HPDE6-E6E7 (cell line): Measurements from ENCODE around the gene PRRG2.
A peak's percentile ranks its signal among the peaks of the same experiment; 100 is the strongest.

Experiments
- DNase-seq: peaks from one replicate; pipeline ENCODE4 v3.0.0; 2011; ENCODE audit warnings: missing footprints; ENCODE audit errors: extremely low spot score

Gene PRRG2

GRCh38 chr19:49581007-49581508, at the start of gene PRRG2:
Gene PRRG2 (plus strand): TSS chr19:49581316. CDS start chr19:49583220, 1,904 bp downstream.
- DNase-seq = no peak

GRCh38 chr19:49533551-49534488, 47.3 kb upstream of the PRRG2 start:
- peak; percentile 69 for DNase-seq

GRCh38 chr19:49534632-49535385, 46.3 kb upstream of the PRRG2 start:
- no peak for DNase-seq

GRCh38 chr19:49536921-49537462, 44.1 kb upstream of the PRRG2 start:
- DNase-seq = no peak

- DNase-seq = no peak
Observed at GRCh38 chr19:49538643-49539042, 42.5 kb upstream of the PRRG2 start.

- DNase-seq = no peak
Observed at GRCh38 chr19:49539192-49539952, 41.7 kb upstream of the PRRG2 start.

- no peak for DNase-seq
Observed at GRCh38 chr19:49541914-49542313, 39.2 kb upstream of the PRRG2 start.

- no peak for DNase-seq
Observed at GRCh38 chr19:49542446-49542845, 38.7 kb upstream of the PRRG2 start.

- DNase-seq = no peak
Observed at GRCh38 chr19:49543032-49543431, 38.1 kb upstream of the PRRG2 start.

- DNase-seq = no peak
Observed at GRCh38 chr19:49544154-49544553, 37.0 kb upstream of the PRRG2 start.

- DNase-seq = peak; percentile 59
Observed at GRCh38 chr19:49546825-49547565, 34.1 kb upstream of the PRRG2 start.

- DNase-seq = no peak
Observed at GRCh38 chr19:49549045-49549444, 32.1 kb upstream of the PRRG2 start.

GRCh38 chr19:49551531-49551930, 29.6 kb upstream of the PRRG2 start:
- no peak for DNase-seq

- no peak for DNase-seq
Observed at GRCh38 chr19:49552749-49553148, 28.4 kb upstream of the PRRG2 start.

- DNase-seq = peak; percentile 88
Observed at GRCh38 chr19:49553451-49554271, 27.5 kb upstream of the PRRG2 start.

GRCh38 chr19:49554701-49555181, 26.4 kb upstream of the PRRG2 start:
- DNase-seq = no peak

GRCh38 chr19:49555600-49556411, 25.3 kb upstream of the PRRG2 start:
- DNase-seq = no peak

- no peak for DNase-seq
Observed at GRCh38 chr19:49556412-49557398, 24.4 kb upstream of the PRRG2 start.
